ENCODE results near the gene ROBO2.

ROBO2 gene

DNA sequence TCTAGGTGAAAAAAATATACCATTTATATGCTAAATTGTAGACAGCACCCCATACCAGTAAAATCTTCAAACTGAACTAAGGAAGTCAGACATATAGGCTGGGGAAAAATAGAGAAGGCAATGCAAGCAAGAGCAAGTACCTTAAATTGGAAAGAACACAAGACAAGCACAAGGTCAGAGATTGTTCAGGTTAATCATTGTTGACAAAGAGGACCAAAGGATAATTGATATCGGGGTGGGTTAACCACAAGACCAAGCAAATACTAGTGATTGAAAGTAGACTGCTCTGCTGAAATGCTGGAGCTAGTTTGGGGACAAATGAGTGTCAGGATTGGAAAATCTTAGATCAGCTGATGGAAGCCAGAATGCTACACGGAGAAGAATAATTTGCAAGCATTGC, 499.8 kb downstream of the ROBO2 start:
- no peaks in the 10 kb centered on the region; the same call in 1 of the 2 replicates for H3K36me3 ChIP-seq
- TF ChIP-seq, protein P1, sequence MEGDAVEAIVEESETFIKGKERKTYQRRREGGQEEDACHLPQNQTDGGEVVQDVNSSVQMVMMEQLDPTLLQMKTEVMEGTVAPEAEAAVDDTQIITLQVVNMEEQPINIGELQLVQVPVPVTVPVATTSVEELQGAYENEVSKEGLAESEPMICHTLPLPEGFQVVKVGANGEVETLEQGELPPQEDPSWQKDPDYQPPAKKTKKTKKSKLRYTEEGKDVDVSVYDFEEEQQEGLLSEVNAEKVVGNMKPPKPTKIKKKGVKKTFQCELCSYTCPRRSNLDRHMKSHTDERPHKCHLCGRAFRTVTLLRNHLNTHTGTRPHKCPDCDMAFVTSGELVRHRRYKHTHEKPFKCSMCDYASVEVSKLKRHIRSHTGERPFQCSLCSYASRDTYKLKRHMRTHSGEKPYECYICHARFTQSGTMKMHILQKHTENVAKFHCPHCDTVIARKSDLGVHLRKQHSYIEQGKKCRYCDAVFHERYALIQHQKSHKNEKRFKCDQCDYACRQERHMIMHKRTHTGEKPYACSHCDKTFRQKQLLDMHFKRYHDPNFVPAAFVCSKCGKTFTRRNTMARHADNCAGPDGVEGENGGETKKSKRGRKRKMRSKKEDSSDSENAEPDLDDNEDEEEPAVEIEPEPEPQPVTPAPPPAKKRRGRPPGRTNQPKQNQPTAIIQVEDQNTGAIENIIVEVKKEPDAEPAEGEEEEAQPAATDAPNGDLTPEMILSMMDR (IDR thresholded peaks at IDR 0.05; ENCODE audit: low read depth, low read length), result no peak
- no peaks in the 10 kb centered on the region for H3K9me3 ChIP-seq
- H3K4me3 ChIP-seq (ENCODE audit: low read depth, low read length), result no peak overlapping the region
- peaks cover 13% of the 10 kb centered on the region for H3K4me1 ChIP-seq
- DNase-seq, result no peak
- no peaks in the 10 kb centered on the region for H3K27me3 ChIP-seq

DNA sequence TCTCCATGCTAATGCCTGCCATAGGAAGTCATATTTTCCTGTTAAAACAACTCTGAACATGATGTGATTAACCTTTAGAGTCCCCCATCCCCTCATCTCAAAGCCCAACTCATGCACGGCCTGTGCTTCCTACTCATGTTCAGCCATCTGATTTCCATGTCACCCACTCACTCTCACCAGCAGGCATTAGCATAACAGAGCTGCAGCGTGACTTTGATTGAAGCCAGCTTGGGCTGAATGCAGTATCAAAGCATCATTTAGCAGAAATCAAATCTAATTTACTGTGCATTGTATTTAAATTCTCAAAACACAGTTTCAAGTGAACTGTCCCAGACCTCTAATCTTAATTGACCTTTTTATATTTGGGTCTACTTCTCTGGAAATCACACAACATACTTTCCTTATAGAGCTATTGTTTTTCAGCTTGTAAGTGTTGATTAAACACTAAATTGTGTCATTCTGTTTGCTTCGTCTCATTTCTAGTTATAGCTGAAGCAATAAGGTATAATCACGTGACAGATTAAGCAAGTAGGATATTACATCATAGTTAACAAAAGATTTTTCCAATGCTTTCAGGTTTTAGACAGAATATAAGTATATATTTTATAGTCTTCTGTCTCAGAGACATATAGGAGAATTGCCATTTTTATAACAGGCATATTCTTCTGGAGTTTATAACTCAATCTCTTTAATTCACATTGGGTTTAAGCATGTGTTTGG, 501.5 kb downstream of the ROBO2 start:
- Histone ChIP-seq H3K36me3 (no peaks in the 10 kb centered on the region), H3K4me3 (ENCODE audit: low read depth, low read length) (no peak overlapping the region), H3K27me3 (no peaks in the 10 kb centered on the region), H3K4me1 (peaks cover 13% of the 10 kb centered on the region), H3K9me3 (no peaks in the 10 kb centered on the region)
- TF ChIP-seq, protein P1 (IDR thresholded peaks at IDR 0.05; ENCODE audit: low read depth, low read length), result no peak
- DNase-seq, result peak; percentile 78

DNA sequence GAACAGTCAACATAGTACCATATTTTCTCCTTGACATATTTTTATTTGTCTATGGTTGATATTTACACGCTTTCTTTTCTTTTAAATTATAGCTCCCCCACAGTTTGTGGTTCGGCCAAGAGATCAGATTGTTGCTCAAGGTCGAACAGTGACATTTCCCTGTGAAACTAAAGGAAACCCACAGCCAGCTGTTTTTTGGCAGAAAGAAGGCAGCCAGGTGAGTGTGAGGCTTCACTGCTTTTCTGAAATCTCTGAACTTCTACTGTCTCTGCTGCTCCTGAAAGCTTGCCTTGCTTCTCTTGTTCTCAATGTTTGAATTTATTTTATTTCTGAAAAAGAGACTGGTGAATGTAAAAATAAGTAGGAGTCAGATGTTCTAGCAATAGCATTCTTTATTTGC, 506.3 kb downstream of the ROBO2 start:
- DNase-seq, result no peak
- no peaks in the 10 kb centered on the region for H3K9me3 ChIP-seq
- no peaks in the 10 kb centered on the region for H3K36me3 ChIP-seq
- peaks cover 11% of the 10 kb centered on the region for H3K4me1 ChIP-seq
- TF ChIP-seq, protein P1 (IDR thresholded peaks at IDR 0.05; ENCODE audit: low read depth, low read length), result no peak
- H3K27me3 ChIP-seq, result no peaks in the 10 kb centered on the region
- H3K4me3 ChIP-seq (ENCODE audit: low read depth, low read length), result no peak overlapping the region

GRCh38 chr3:77549034-77549433, 509.1 kb downstream of the ROBO2 start:
- no peak for DNase-seq
- TF ChIP-seq, protein P1 (IDR thresholded peaks at IDR 0.05; ENCODE audit: low read depth, low read length), result no peak
- Histone ChIP-seq H3K4me1 (peaks cover 4% of the 10 kb centered on the region; the same call in 1 of the 2 replicates), H3K4me3 (ENCODE audit: low read depth, low read length) (no peak overlapping the region), H3K27me3 (no peaks in the 10 kb centered on the region), H3K9me3 (no peaks in the 10 kb centered on the region), H3K36me3 (no peaks in the 10 kb centered on the region)

GRCh38 chr3:77553240-77553639, 513.3 kb downstream of the ROBO2 start:
- H3K9me3 ChIP-seq, result no peaks in the 10 kb centered on the region
- TF ChIP-seq, protein P1 (IDR thresholded peaks at IDR 0.05; ENCODE audit: low read depth, low read length), result no peak
- no peak overlapping the region for H3K4me3 ChIP-seq (ENCODE audit: low read depth, low read length)

GRCh38 chr3:77562089-77562488, 522.2 kb downstream of the ROBO2 start:
- DNase-seq, result no peak
- TF ChIP-seq, protein P1 (IDR thresholded peaks at IDR 0.05; ENCODE audit: low read depth, low read length), result no peak
- Histone ChIP-seq H3K27me3 (no peaks in the 10 kb centered on the region), H3K4me3 (ENCODE audit: low read depth, low read length) (no peak overlapping the region), H3K36me3 (no peaks in the 10 kb centered on the region), H3K9me3 (no peaks in the 10 kb centered on the region), H3K4me1 (no peaks in the 10 kb centered on the region; the same call in 1 of the 2 replicates)

More at GRCh38 chr3:77553240-77553639, 513.3 kb downstream of the ROBO2 start:
- peaks cover 4% of the 10 kb centered on the region for H3K4me1 ChIP-seq
- no peaks in the 10 kb centered on the region for H3K36me3 ChIP-seq
- H3K27me3 ChIP-seq, result no peaks in the 10 kb centered on the region
- no peak for DNase-seq
